ENCODE results near the gene IGF1R.
A peak's percentile ranks its signal among the peaks of the same experiment; 100 is the strongest.

IGF1R gene

GRCh38 chr15:98868564-98868963, 220.2 kb downstream of the IGF1R start:
- no peaks in the 10 kb centered on the region for H3K9me3 ChIP-seq (ENCODE audit: control insufficient read depth, insufficient read depth, low read length)
- H3K36me3 ChIP-seq (ENCODE audit: control insufficient read depth, insufficient read depth, low read length): no peaks in the 10 kb centered on the region
- no peak overlapping the region for H3K4me3 ChIP-seq (ENCODE audit: low read depth, low read length)
- no peak overlapping the region for H3K9ac ChIP-seq (ENCODE audit: low read depth, low read length)
- peaks cover 36% of the 10 kb centered on the region for H3K4me1 ChIP-seq (ENCODE audit: control insufficient read depth, insufficient read depth, low read length)
- H3K27ac ChIP-seq (ENCODE audit: low read depth, low read length): no peak overlapping the region
- no peaks in the 10 kb centered on the region for H3K27me3 ChIP-seq (ENCODE audit: control insufficient read depth, insufficient read depth, low read length)

GRCh38 chr15:98870788-98871187, 222.4 kb downstream of the IGF1R start:
- Histone ChIP-seq H3K4me3 (ENCODE audit: low read depth, low read length) (no peak overlapping the region), H3K27ac (ENCODE audit: low read depth, low read length) (no peak overlapping the region)

GRCh38 chr15:98872774-98873173, 224.4 kb downstream of the IGF1R start:
- peaks cover 50% of the 10 kb centered on the region for H3K4me1 ChIP-seq (ENCODE audit: control insufficient read depth, insufficient read depth, low read length)
- no peak overlapping the region for H3K27ac ChIP-seq (ENCODE audit: low read depth, low read length)
- H3K9ac ChIP-seq (ENCODE audit: low read depth, low read length): no peak overlapping the region
- H3K27me3 ChIP-seq (ENCODE audit: control insufficient read depth, insufficient read depth, low read length): no peaks in the 10 kb centered on the region
- H3K36me3 ChIP-seq (ENCODE audit: control insufficient read depth, insufficient read depth, low read length): no peaks in the 10 kb centered on the region
- no peak overlapping the region for H3K4me3 ChIP-seq (ENCODE audit: low read depth, low read length)
- H3K9me3 ChIP-seq (ENCODE audit: control insufficient read depth, insufficient read depth, low read length): no peaks in the 10 kb centered on the region

More at GRCh38 chr15:98870788-98871187, 222.4 kb downstream of the IGF1R start:
- Histone ChIP-seq H3K9me3 (ENCODE audit: control insufficient read depth, insufficient read depth, low read length) (no peaks in the 10 kb centered on the region), H3K27me3 (ENCODE audit: control insufficient read depth, insufficient read depth, low read length) (no peaks in the 10 kb centered on the region), H3K9ac (ENCODE audit: low read depth, low read length) (no peak overlapping the region), H3K4me1 (ENCODE audit: control insufficient read depth, insufficient read depth, low read length) (peaks cover 53% of the 10 kb centered on the region), H3K36me3 (ENCODE audit: control insufficient read depth, insufficient read depth, low read length) (no peaks in the 10 kb centered on the region)

- H3K4me1 ChIP-seq (ENCODE audit: control insufficient read depth, insufficient read depth, low read length): peaks cover 56% of the 10 kb centered on the region
- H3K4me3 ChIP-seq (ENCODE audit: low read depth, low read length): no peak overlapping the region
- H3K9me3 ChIP-seq (ENCODE audit: control insufficient read depth, insufficient read depth, low read length): no peaks in the 10 kb centered on the region
- H3K9ac ChIP-seq (ENCODE audit: low read depth, low read length): no peak overlapping the region
- H3K36me3 ChIP-seq (ENCODE audit: control insufficient read depth, insufficient read depth, low read length): no peaks in the 10 kb centered on the region
- H3K27me3 ChIP-seq (ENCODE audit: control insufficient read depth, insufficient read depth, low read length): no peaks in the 10 kb centered on the region
- peak overlapping the region; percentile 32 for H3K27ac ChIP-seq (ENCODE audit: low read depth, low read length)
Observed at GRCh38 chr15:98873441-98874218, 225.3 kb downstream of the IGF1R start.

- no peaks in the 10 kb centered on the region for H3K36me3 ChIP-seq (ENCODE audit: control insufficient read depth, insufficient read depth, low read length)
- no peaks in the 10 kb centered on the region for H3K9me3 ChIP-seq (ENCODE audit: control insufficient read depth, insufficient read depth, low read length)
- H3K27me3 ChIP-seq (ENCODE audit: control insufficient read depth, insufficient read depth, low read length): no peaks in the 10 kb centered on the region
- no peak overlapping the region for H3K27ac ChIP-seq (ENCODE audit: low read depth, low read length)
- no peak overlapping the region for H3K4me3 ChIP-seq (ENCODE audit: low read depth, low read length)
- H3K4me1 ChIP-seq (ENCODE audit: control insufficient read depth, insufficient read depth, low read length): peaks cover 56% of the 10 kb centered on the region
- no peak overlapping the region for H3K9ac ChIP-seq (ENCODE audit: low read depth, low read length)
Observed at GRCh38 chr15:98874370-98874769, 226.0 kb downstream of the IGF1R start.

GRCh38 chr15:98874773-98875172, 226.4 kb downstream of the IGF1R start:
- H3K9ac ChIP-seq (ENCODE audit: low read depth, low read length): no peak overlapping the region
- H3K4me3 ChIP-seq (ENCODE audit: low read depth, low read length): no peak overlapping the region
- H3K27ac ChIP-seq (ENCODE audit: low read depth, low read length): no peak overlapping the region
- H3K27me3 ChIP-seq (ENCODE audit: control insufficient read depth, insufficient read depth, low read length): no peaks in the 10 kb centered on the region
- no peaks in the 10 kb centered on the region for H3K9me3 ChIP-seq (ENCODE audit: control insufficient read depth, insufficient read depth, low read length)
- H3K36me3 ChIP-seq (ENCODE audit: control insufficient read depth, insufficient read depth, low read length): no peaks in the 10 kb centered on the region
- H3K4me1 ChIP-seq (ENCODE audit: control insufficient read depth, insufficient read depth, low read length): peaks cover 56% of the 10 kb centered on the region

GRCh38 chr15:98875309-98875708, 227.0 kb downstream of the IGF1R start:
- no peak overlapping the region for H3K9ac ChIP-seq (ENCODE audit: low read depth, low read length)
- no peak overlapping the region for H3K4me3 ChIP-seq (ENCODE audit: low read depth, low read length)
- H3K4me1 ChIP-seq (ENCODE audit: control insufficient read depth, insufficient read depth, low read length): peaks cover 56% of the 10 kb centered on the region
- H3K27me3 ChIP-seq (ENCODE audit: control insufficient read depth, insufficient read depth, low read length): no peaks in the 10 kb centered on the region
- H3K9me3 ChIP-seq (ENCODE audit: control insufficient read depth, insufficient read depth, low read length): no peaks in the 10 kb centered on the region
- no peak overlapping the region for H3K27ac ChIP-seq (ENCODE audit: low read depth, low read length)
- H3K36me3 ChIP-seq (ENCODE audit: control insufficient read depth, insufficient read depth, low read length): no peaks in the 10 kb centered on the region

GRCh38 chr15:98876451-98877369, 228.4 kb downstream of the IGF1R start:
- H3K4me3 ChIP-seq (ENCODE audit: low read depth, low read length): no peak overlapping the region
- peaks cover 56% of the 10 kb centered on the region for H3K4me1 ChIP-seq (ENCODE audit: control insufficient read depth, insufficient read depth, low read length)

GRCh38 chr15:98878172-98878571, 229.8 kb downstream of the IGF1R start:
- Histone ChIP-seq H3K4me1 (ENCODE audit: control insufficient read depth, insufficient read depth, low read length) (peaks cover 51% of the 10 kb centered on the region), H3K27ac (ENCODE audit: low read depth, low read length) (no peak overlapping the region), H3K27me3 (ENCODE audit: control insufficient read depth, insufficient read depth, low read length) (no peaks in the 10 kb centered on the region), H3K36me3 (ENCODE audit: control insufficient read depth, insufficient read depth, low read length) (no peaks in the 10 kb centered on the region), H3K9me3 (ENCODE audit: control insufficient read depth, insufficient read depth, low read length) (no peaks in the 10 kb centered on the region), H3K4me3 (ENCODE audit: low read depth, low read length) (no peak overlapping the region), H3K9ac (ENCODE audit: low read depth, low read length) (no peak overlapping the region)

More at GRCh38 chr15:98876451-98877369, 228.4 kb downstream of the IGF1R start:
- no peak overlapping the region for H3K27ac ChIP-seq (ENCODE audit: low read depth, low read length)
- H3K36me3 ChIP-seq (ENCODE audit: control insufficient read depth, insufficient read depth, low read length): no peaks in the 10 kb centered on the region
- no peak overlapping the region for H3K9ac ChIP-seq (ENCODE audit: low read depth, low read length)
- no peaks in the 10 kb centered on the region for H3K9me3 ChIP-seq (ENCODE audit: control insufficient read depth, insufficient read depth, low read length)
- no peaks in the 10 kb centered on the region for H3K27me3 ChIP-seq (ENCODE audit: control insufficient read depth, insufficient read depth, low read length)

GRCh38 chr15:98878862-98879261, 230.5 kb downstream of the IGF1R start:
- Histone ChIP-seq H3K27ac (ENCODE audit: low read depth, low read length) (no peak overlapping the region), H3K36me3 (ENCODE audit: control insufficient read depth, insufficient read depth, low read length) (no peaks in the 10 kb centered on the region), H3K4me3 (ENCODE audit: low read depth, low read length) (no peak overlapping the region), H3K9me3 (ENCODE audit: control insufficient read depth, insufficient read depth, low read length) (no peaks in the 10 kb centered on the region), H3K9ac (ENCODE audit: low read depth, low read length) (no peak overlapping the region), H3K27me3 (ENCODE audit: control insufficient read depth, insufficient read depth, low read length) (no peaks in the 10 kb centered on the region), H3K4me1 (ENCODE audit: control insufficient read depth, insufficient read depth, low read length) (peaks cover 44% of the 10 kb centered on the region)
